ENCODE results near the gene SLC23A2.

DNA sequence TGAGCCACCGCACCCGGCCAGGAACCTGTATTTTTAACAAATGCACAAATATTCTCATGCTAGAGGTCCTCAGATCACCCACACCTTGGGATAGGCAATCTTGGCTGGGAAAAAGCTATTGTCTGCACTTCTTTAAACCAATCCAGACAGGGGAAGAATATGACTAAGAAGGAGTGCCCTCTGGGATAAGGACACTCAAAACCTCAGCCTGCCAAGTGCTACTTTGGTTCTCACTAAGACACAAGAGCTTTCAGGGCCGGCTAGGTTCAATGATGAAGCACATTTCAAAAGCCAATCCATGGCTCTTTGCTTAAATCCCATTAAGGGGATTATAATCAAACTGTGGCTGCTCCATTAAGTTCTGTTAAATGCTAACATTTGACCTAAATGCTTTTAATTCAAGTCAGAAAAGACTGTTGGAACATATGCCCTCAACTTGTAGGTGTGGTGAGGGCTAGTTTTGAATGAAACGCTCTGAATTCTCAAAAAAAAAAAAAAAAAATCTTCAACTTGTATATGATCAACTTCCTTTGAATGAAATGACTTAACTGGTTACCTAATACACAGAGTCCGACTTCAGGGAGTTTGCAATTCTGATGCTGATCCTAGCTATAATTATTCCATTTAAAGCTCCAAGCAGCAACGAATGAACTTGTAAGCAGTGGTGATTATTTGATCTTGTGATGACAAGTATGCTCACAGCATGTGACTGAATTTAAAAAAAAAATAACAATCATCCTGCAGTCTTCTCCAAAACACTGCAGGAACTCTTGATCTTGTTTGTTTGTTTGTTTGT is 56.6 kb downstream of the SLC23A2 start:
- TF ChIP-seq, protein P1, sequence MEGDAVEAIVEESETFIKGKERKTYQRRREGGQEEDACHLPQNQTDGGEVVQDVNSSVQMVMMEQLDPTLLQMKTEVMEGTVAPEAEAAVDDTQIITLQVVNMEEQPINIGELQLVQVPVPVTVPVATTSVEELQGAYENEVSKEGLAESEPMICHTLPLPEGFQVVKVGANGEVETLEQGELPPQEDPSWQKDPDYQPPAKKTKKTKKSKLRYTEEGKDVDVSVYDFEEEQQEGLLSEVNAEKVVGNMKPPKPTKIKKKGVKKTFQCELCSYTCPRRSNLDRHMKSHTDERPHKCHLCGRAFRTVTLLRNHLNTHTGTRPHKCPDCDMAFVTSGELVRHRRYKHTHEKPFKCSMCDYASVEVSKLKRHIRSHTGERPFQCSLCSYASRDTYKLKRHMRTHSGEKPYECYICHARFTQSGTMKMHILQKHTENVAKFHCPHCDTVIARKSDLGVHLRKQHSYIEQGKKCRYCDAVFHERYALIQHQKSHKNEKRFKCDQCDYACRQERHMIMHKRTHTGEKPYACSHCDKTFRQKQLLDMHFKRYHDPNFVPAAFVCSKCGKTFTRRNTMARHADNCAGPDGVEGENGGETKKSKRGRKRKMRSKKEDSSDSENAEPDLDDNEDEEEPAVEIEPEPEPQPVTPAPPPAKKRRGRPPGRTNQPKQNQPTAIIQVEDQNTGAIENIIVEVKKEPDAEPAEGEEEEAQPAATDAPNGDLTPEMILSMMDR (IDR thresholded peaks at IDR 0.05; ENCODE audit: poor library complexity, severe bottlenecking), result no peak
- TF ChIP-seq MXI1 (conservative IDR thresholded peaks at IDR 0.05; ENCODE audit: poor library complexity, severe bottlenecking) (no peak), POLR2AphosphoS5 (IDR thresholded peaks at IDR 0.05) (no peak), TAF1 (IDR thresholded peaks at IDR 0.05; ENCODE audit: low read depth) (no peak), SMC3 (conservative IDR thresholded peaks at IDR 0.05; ENCODE audit: poor library complexity) (no peak), EP300 (conservative IDR thresholded peaks at IDR 0.05; ENCODE audit: poor library complexity, severe bottlenecking) (no peak)
- TF ChIP-seq, protein P2, sequence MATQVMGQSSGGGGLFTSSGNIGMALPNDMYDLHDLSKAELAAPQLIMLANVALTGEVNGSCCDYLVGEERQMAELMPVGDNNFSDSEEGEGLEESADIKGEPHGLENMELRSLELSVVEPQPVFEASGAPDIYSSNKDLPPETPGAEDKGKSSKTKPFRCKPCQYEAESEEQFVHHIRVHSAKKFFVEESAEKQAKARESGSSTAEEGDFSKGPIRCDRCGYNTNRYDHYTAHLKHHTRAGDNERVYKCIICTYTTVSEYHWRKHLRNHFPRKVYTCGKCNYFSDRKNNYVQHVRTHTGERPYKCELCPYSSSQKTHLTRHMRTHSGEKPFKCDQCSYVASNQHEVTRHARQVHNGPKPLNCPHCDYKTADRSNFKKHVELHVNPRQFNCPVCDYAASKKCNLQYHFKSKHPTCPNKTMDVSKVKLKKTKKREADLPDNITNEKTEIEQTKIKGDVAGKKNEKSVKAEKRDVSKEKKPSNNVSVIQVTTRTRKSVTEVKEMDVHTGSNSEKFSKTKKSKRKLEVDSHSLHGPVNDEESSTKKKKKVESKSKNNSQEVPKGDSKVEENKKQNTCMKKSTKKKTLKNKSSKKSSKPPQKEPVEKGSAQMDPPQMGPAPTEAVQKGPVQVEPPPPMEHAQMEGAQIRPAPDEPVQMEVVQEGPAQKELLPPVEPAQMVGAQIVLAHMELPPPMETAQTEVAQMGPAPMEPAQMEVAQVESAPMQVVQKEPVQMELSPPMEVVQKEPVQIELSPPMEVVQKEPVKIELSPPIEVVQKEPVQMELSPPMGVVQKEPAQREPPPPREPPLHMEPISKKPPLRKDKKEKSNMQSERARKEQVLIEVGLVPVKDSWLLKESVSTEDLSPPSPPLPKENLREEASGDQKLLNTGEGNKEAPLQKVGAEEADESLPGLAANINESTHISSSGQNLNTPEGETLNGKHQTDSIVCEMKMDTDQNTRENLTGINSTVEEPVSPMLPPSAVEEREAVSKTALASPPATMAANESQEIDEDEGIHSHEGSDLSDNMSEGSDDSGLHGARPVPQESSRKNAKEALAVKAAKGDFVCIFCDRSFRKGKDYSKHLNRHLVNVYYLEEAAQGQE (IDR thresholded peaks at IDR 0.05; ENCODE audit: borderline replicate concordance), result no peak

Data from neural cell (in vitro differentiated cells).